BJ (cell line): ENCODE data around the gene KLHL29. TPM values are rescaled to one million over a fixed set of nuclear protein-coding genes. Genes with fewer than 3 reads are reported as not detected.

Experiments used
- CTCF ChIA-PET: fragments of 350-600 bp; formaldehyde crosslinking; extraction: SDS; loops from one replicate; lab custom pipeline; 2021; ENCODE audit warnings: antibody characterized with exemption, inconsistent platforms; lab: Yijun Ruan, JAX
- POLR2A ChIA-PET: fragments of 300-600 bp; sonication (Branson Sonifier 250); formaldehyde crosslinking; extraction: SDS; loops from one replicate; lab custom pipeline; 2021; ENCODE audit warnings: antibody characterized with exemption; lab: Charles Lee
- DNase-seq: peaks from one replicate; pipeline ENCODE4 v3.0.0-alpha.2; 2011; ENCODE audit warnings: low read depth
- H3K27me3 ChIP-seq: 2 replicates; pipeline ENCODE4 v1.6.0; 2011; ENCODE audit warnings: low read length; ENCODE audit not compliant: control insufficient read depth, insufficient read depth
- H3K36me3 ChIP-seq: 2 replicates; pipeline ENCODE4 v1.5.1; 2011; ENCODE audit warnings: low read length; ENCODE audit not compliant: control insufficient read depth, insufficient read depth
- H3K4me3 ChIP-seq: 2 replicates; pipeline ENCODE4 v1.5.1; 2011; ENCODE audit warnings: low read depth, mild to moderate bottlenecking, control low read depth, low read length
- CTCF ChIP-seq: IDR thresholded peaks from 2 replicates; pipeline ENCODE4 v1.5.1; 2011; ENCODE audit warnings: low read depth, mild to moderate bottlenecking, control low read depth, inconsistent platforms, low read length, moderate library complexity; ENCODE audit not compliant: insufficient read depth
- polyA plus RNA-seq: library from polyadenylated mRNA; depleted of rRNA; stranded (reverse); fragments of >200 nt; gene quantifications from 2 replicates; pipeline ENCODE4 v1.2.3, GENCODE V29; 2011

Gene KLHL29
- polyA plus RNA-seq, 1 experiment = 10.0 TPM

GRCh38 chr2:23692851-23693605 lies 308.0 kb downstream of the KLHL29 start:
- no peak overlapping the region for H3K4me3 ChIP-seq
- no peak for TF ChIP-seq CTCF

GRCh38 chr2:23693606-23693951 lies 308.6 kb downstream of the KLHL29 start:
- ChIA-PET POLR2A (no interaction called here), CTCF (interaction anchor here (0.9 kb wide), 1 partner anchor 10 kb away, joined by 4 read pairs; no protein-coding TSS in a partner anchor)
- no peak for TF ChIP-seq CTCF
- peaks cover 30% of the 10 kb centered on the region for H3K36me3 ChIP-seq
- no peaks in the 10 kb centered on the region for H3K27me3 ChIP-seq
- no peak overlapping the region for H3K4me3 ChIP-seq
- no peak for DNase-seq

More at GRCh38 chr2:23692851-23693605, 308.0 kb downstream of the KLHL29 start:
- CTCF ChIA-PET = interaction anchor here (0.9 kb wide), 1 partner anchor 11 kb away, joined by 4 read pairs; no protein-coding TSS in a partner anchor
- H3K27me3 ChIP-seq = no peaks in the 10 kb centered on the region
- peaks cover 29% of the 10 kb centered on the region for H3K36me3 ChIP-seq
- DNase-seq = no peak
- POLR2A ChIA-PET = no interaction called here

- peaks cover 33% of the 10 kb centered on the region for H3K36me3 ChIP-seq
- no peaks in the 10 kb centered on the region for H3K27me3 ChIP-seq
- CTCF ChIA-PET = no interaction called here
- POLR2A ChIA-PET = no interaction called here
- no peak for DNase-seq
- no peak for TF ChIP-seq CTCF
- no peak overlapping the region for H3K4me3 ChIP-seq
Measured at GRCh38 chr2:23694058-23695045, 309.4 kb downstream of the KLHL29 start.

GRCh38 chr2:23695214-23695889 lies 310.4 kb downstream of the KLHL29 start:
- CTCF ChIA-PET = no interaction called here
- peaks cover 34% of the 10 kb centered on the region for H3K36me3 ChIP-seq

More at GRCh38 chr2:23695214-23695889, 310.4 kb downstream of the KLHL29 start:
- no peak overlapping the region for H3K4me3 ChIP-seq
- TF ChIP-seq CTCF = no peak
- H3K27me3 ChIP-seq = no peaks in the 10 kb centered on the region
- POLR2A ChIA-PET = no interaction called here
- DNase-seq = no peak
